Measurements from ENCODE around the gene TOGARAM1.

The TOGARAM1 gene

GRCh38 chr14:44963044-44963528, 1.1 kb downstream of the TOGARAM1 start:
- DNase-seq: peak; percentile 55

- peak; percentile 55 for DNase-seq
Observed at GRCh38 chr14:44963775-44964380, 1.9 kb downstream of the TOGARAM1 start.

- DNase-seq: no peak
Observed at GRCh38 chr14:44966601-44967336, 4.8 kb downstream of the TOGARAM1 start.

GRCh38 chr14:44968714-44969113, 6.7 kb downstream of the TOGARAM1 start:
- DNase-seq: no peak

GRCh38 chr14:44970907-44971306, 8.9 kb downstream of the TOGARAM1 start:
- no peak for DNase-seq

GRCh38 chr14:44971459-44971858, 9.5 kb downstream of the TOGARAM1 start:
- DNase-seq: no peak

- no peak for DNase-seq
Observed at GRCh38 chr14:44979273-44979672, 17.3 kb downstream of the TOGARAM1 start.

- DNase-seq: no peak
Observed at GRCh38 chr14:44979740-44980356, 17.9 kb downstream of the TOGARAM1 start.

GRCh38 chr14:44981198-44981597, 19.2 kb downstream of the TOGARAM1 start:
- no peak for DNase-seq

- DNase-seq: no peak
Observed at GRCh38 chr14:44982594-44982993, 20.6 kb downstream of the TOGARAM1 start.

GRCh38 chr14:44988694-44989093, 26.7 kb downstream of the TOGARAM1 start:
- no peak for DNase-seq

- no peak for DNase-seq
Observed at GRCh38 chr14:44989497-44990440, 27.8 kb downstream of the TOGARAM1 start.

- no peak for DNase-seq
Observed at GRCh38 chr14:44990533-44990932, 28.5 kb downstream of the TOGARAM1 start.

GRCh38 chr14:44995196-44995595, 33.2 kb downstream of the TOGARAM1 start:
- no peak for DNase-seq

- DNase-seq: no peak
Observed at GRCh38 chr14:44995770-44996294, 33.8 kb downstream of the TOGARAM1 start.

GRCh38 chr14:45003924-45004323, 41.9 kb downstream of the TOGARAM1 start:
- no peak for DNase-seq

- no peak for DNase-seq
Observed at GRCh38 chr14:45015133-45015532, 53.1 kb downstream of the TOGARAM1 start.

- DNase-seq: no peak
Observed at GRCh38 chr14:45028107-45028626, 66.2 kb downstream of the TOGARAM1 start.

GRCh38 chr14:45034730-45035129, 72.7 kb downstream of the TOGARAM1 start:
- DNase-seq: no peak

GRCh38 chr14:45038256-45038655, 76.3 kb downstream of the TOGARAM1 start:
- DNase-seq: no peak

GRCh38 chr14:45038865-45039264, 76.9 kb downstream of the TOGARAM1 start:
- DNase-seq: no peak

GRCh38 chr14:45039390-45039789, 77.4 kb downstream of the TOGARAM1 start:
- no peak for DNase-seq
